Left ventricle myocardium inferior (tissue), 1 donor: ENCODE measurements around the gene FES. TPM values are rescaled to one million over a fixed set of nuclear protein-coding genes. Genes with fewer than 3 reads are reported as not detected.

Source experiments
- DNase-seq: peaks from one replicate; pipeline ENCODE4 v3.0.0-alpha.2; 2020
- H3K27ac ChIP-seq: fragments of 200-600 bp; replicated peaks from 2 replicates; pipeline ENCODE4 v1.8.0; 2021
- H3K27me3 ChIP-seq: fragments of 200-600 bp; 2 replicates; pipeline ENCODE4 v1.8.0; 2021; ENCODE audit warnings: low read depth
- H3K36me3 ChIP-seq: fragments of 200-600 bp; 2 replicates; pipeline ENCODE4 v1.8.0; 2021
- H3K4me1 ChIP-seq: fragments of 200-600 bp; 2 replicates; pipeline ENCODE4 v1.8.0; 2021
- H3K4me3 ChIP-seq: fragments of 200-600 bp; 2 replicates; pipeline ENCODE4 v1.8.0; 2021; ENCODE audit warnings: mild to moderate bottlenecking, moderate library complexity
- H3K9me3 ChIP-seq: fragments of 200-600 bp; replicated peaks from 2 replicates; pipeline ENCODE4 v1.8.0; 2021
- CTCF ChIP-seq: fragments of 200-600 bp; IDR thresholded peaks from 2 replicates; pipeline ENCODE4 v1.8.0; 2021; ENCODE audit warnings: antibody characterized with exemption, mild to moderate bottlenecking, borderline replicate concordance
- intact Hi-C: fragments of 100-400 bp; cut with micrococcal nuclease; formaldehyde crosslinking; loops from one replicate; pipeline ENCODE4 v1.11.0; 2022
- total RNA-seq: library from RNA; stranded (reverse); fragmentation: NEBNext Ultra II Directional; extraction: Animal tissue kit (Norgen Biotek cat#: 25700); gene quantifications from one replicate; pipeline ENCODE4 v1.2.1, GENCODE V29; 2021
- donor health status: DM: no; HTN: yes; CAD: no; lungs with severe emphysema.

Gene FES
- total RNA-seq, 1 donor from 2014 or later: 11.9 TPM

GRCh38 chr15:90882781-90883525 lies 1.4 kb upstream of the FES start:
- Histone ChIP-seq H3K4me1 (peaks cover 59% of the 10 kb centered on the region), H3K9me3 (no peaks in the 10 kb centered on the region), H3K4me3 (peak overlapping the region; percentile 81), H3K27me3 (no peaks in the 10 kb centered on the region), H3K27ac (peak overlapping the region; percentile 98), H3K36me3 (peaks cover 60% of the 10 kb centered on the region)
- intact Hi-C loops: no loop called here
- no peak for DNase-seq
- TF ChIP-seq CTCF: no peak

GRCh38 chr15:90883526-90883975 lies 753 bp upstream of the FES start:
- Histone ChIP-seq H3K9me3 (no peaks in the 10 kb centered on the region), H3K27me3 (no peaks in the 10 kb centered on the region), H3K27ac (peak overlapping the region; percentile 98), H3K36me3 (peaks cover 54% of the 10 kb centered on the region), H3K4me3 (peak overlapping the region; percentile 81), H3K4me1 (peaks cover 60% of the 10 kb centered on the region)
- intact Hi-C loops: no loop called here
- DNase-seq: no peak
- no peak for TF ChIP-seq CTCF

- Histone ChIP-seq H3K36me3 (peaks cover 51% of the 10 kb centered on the region), H3K4me1 (peaks cover 60% of the 10 kb centered on the region)
Observed at GRCh38 chr15:90884719-90885431, 571 bp downstream of the FES start.

GRCh38 chr15:90885432-90886290 lies 1.4 kb downstream of the FES start:
- intact Hi-C loops: loop anchor here (5.0 kb wide), 1 partner anchor 238 kb away; no protein-coding TSS in a partner anchor

More at GRCh38 chr15:90884719-90885431, 571 bp downstream of the FES start:
- DNase-seq: no peak
- H3K4me3 ChIP-seq: peak overlapping the region; percentile 81
- intact Hi-C loops: loop anchor here (5.0 kb wide), 1 partner anchor 238 kb away; no protein-coding TSS in a partner anchor
- peak overlapping the region; percentile 98 for H3K27ac ChIP-seq
- no peaks in the 10 kb centered on the region for H3K9me3 ChIP-seq
- H3K27me3 ChIP-seq: no peaks in the 10 kb centered on the region
- TF ChIP-seq CTCF: no peak

More at GRCh38 chr15:90885432-90886290, 1.4 kb downstream of the FES start:
- Histone ChIP-seq H3K27me3 (no peaks in the 10 kb centered on the region), H3K9me3 (no peaks in the 10 kb centered on the region), H3K4me1 (peaks cover 60% of the 10 kb centered on the region), H3K27ac (peak overlapping the region; percentile 98), H3K4me3 (peak overlapping the region; percentile 81), H3K36me3 (peaks cover 51% of the 10 kb centered on the region)
- peak; percentile 99 for TF ChIP-seq CTCF
- peak; percentile 83 for DNase-seq
